Activated CD4-positive, alpha-beta T cell treated with anti-CD3 and anti-CD28 coated beads for 4 hours (primary cell): ENCODE measurements around the gene GPR17.

Experiments used
- DNase-seq, 2 donors: peaks; one replicate each; pipeline ENCODE4 v3.0.0-alpha.2; 2020

Gene GPR17

GRCh38 chr2:127615511-127616166, 30.3 kb upstream of the GPR17 start:
- DNase-seq: no peak

- DNase-seq: no peak
Measured at GRCh38 chr2:127618551-127619202, 27.3 kb upstream of the GPR17 start.

- no peak for DNase-seq
Measured at GRCh38 chr2:127619203-127619590, 26.8 kb upstream of the GPR17 start.

- no peak for DNase-seq
Measured at GRCh38 chr2:127619877-127620705, 25.9 kb upstream of the GPR17 start.

GRCh38 chr2:127620866-127621265, 25.1 kb upstream of the GPR17 start:
- DNase-seq: no peak

GRCh38 chr2:127621981-127622431, 23.9 kb upstream of the GPR17 start:
- DNase-seq: no peak

- DNase-seq: no peak
Measured at GRCh38 chr2:127622561-127623387, 23.2 kb upstream of the GPR17 start.

GRCh38 chr2:127623388-127624319, 22.3 kb upstream of the GPR17 start:
- DNase-seq: no peak

- no peak for DNase-seq
Measured at GRCh38 chr2:127624320-127624755, 21.6 kb upstream of the GPR17 start.

- no peak for DNase-seq
Measured at GRCh38 chr2:127624756-127625571, 21.0 kb upstream of the GPR17 start.

GRCh38 chr2:127625572-127625951, 20.4 kb upstream of the GPR17 start:
- DNase-seq: no peak

GRCh38 chr2:127626175-127626574, 19.8 kb upstream of the GPR17 start:
- DNase-seq: no peak

GRCh38 chr2:127626917-127627739, 18.8 kb upstream of the GPR17 start:
- no peak for DNase-seq

GRCh38 chr2:127627740-127628571, 18.0 kb upstream of the GPR17 start:
- no peak for DNase-seq

GRCh38 chr2:127628767-127629614, 17.0 kb upstream of the GPR17 start:
- no peak for DNase-seq

- no peak for DNase-seq
Measured at GRCh38 chr2:127629637-127630036, 16.3 kb upstream of the GPR17 start.

GRCh38 chr2:127630096-127630863, 15.7 kb upstream of the GPR17 start:
- no peak for DNase-seq
